HepG2 (cell line): Measurements from ENCODE around the gene TSSK6. TPM values are rescaled to one million over a fixed set of nuclear protein-coding genes. Genes with fewer than 3 reads are reported as not detected.

Experiments used
- AHDC1 ChIP-seq: sonication (generic); formaldehyde crosslinking; IDR thresholded peaks from 2 replicates; pipeline ENCODE4 v1.5.1; 2020; ENCODE audit warnings: mild to moderate bottlenecking, missing genetic modification reagents, borderline replicate concordance
- HMGXB3 ChIP-seq: sonication (generic); formaldehyde crosslinking; IDR thresholded peaks from 2 replicates; pipeline ENCODE4 v1.4.0; 2020; ENCODE audit warnings: missing genetic modification reagents, borderline replicate concordance
- PAF1 ChIP-seq: IDR thresholded peaks from 2 replicates; pipeline ENCODE4 v1.6.1; 2016; ENCODE audit warnings: missing genetic modification reagents, missing compliant biosample characterization
- STAT6 ChIP-seq: sonication (generic); formaldehyde crosslinking; IDR thresholded peaks from 2 replicates; pipeline ENCODE4 v1.4.0; 2020; ENCODE audit warnings: missing genetic modification reagents, mild to moderate bottlenecking, borderline replicate concordance
- SYNCRIP ChIP-seq: fragments of 200-400 bp; formaldehyde crosslinking; IDR thresholded peaks from 2 replicates; pipeline ENCODE4 v1.6.1; 2018; ENCODE audit warnings: mild to moderate bottlenecking, low read depth, low read length; ENCODE audit not compliant: insufficient read depth
- U2AF1 ChIP-seq: fragments of 200-400 bp; formaldehyde crosslinking; optimal IDR thresholded peaks from 2 replicates; pipeline ENCODE3; 2017; ENCODE audit warnings: mild to moderate bottlenecking, low read depth, low read length
- ZFY ChIP-seq: sonication (generic); formaldehyde crosslinking; IDR thresholded peaks from 2 replicates; pipeline ENCODE4 v1.4.0; 2020; ENCODE audit warnings: missing genetic modification reagents
- ZNF142 ChIP-seq: sonication (generic); formaldehyde crosslinking; IDR thresholded peaks from 2 replicates; pipeline ENCODE4 v1.4.0; 2020; ENCODE audit warnings: missing genetic modification reagents
- polyA plus RNA-seq, 8 experiments: library from polyadenylated mRNA; depleted of rRNA in 3 of 8; stranded (reverse) in 7 of 8; unstranded in 1 of 8; fragments of >200 nt; fragmentation: Illumina TruSeq in 4 of 8; extraction: Trizol in 4 of 8; gene quantifications; 2 replicates each; pipeline versions ENCODE4 v1.2.1 to v1.2.3, GENCODE V29; 2011 to 2016; ENCODE audit warnings: low read depth in 4 of 8, missing spikeins in 1 of 8, mixed read lengths in 1 of 8; ENCODE audit not compliant: insufficient read depth in 1 of 8
- total RNA-seq, 5 experiments: library from RNA; depleted of rRNA; stranded (reverse); fragments of >200 nt; fragmentation: Illumina TruSeq; extraction: Trizol; gene quantifications; 2 replicates each; pipeline ENCODE4 v1.2.3, GENCODE V29; 2016; ENCODE audit warnings: low read depth in 1 of 5

The TSSK6 gene
- total and polyA plus RNA-seq, 2 of the 13 experiments (the other 11 are each of a cell fraction or from before 2014, with no cell fraction given) = 0.71 to 1.2 TPM

GRCh38 chr19:19515642-19516519, 533 bp upstream of the TSSK6 start, which contains the start of gene NDUFA13 (continued):
- TF ChIP-seq ZFY (CRISPR knock-in tag) (peak; percentile 98), PAF1 (CRISPR knock-in tag) (no peak), STAT6 (CRISPR knock-in tag) (no peak), HMGXB3 (CRISPR knock-in tag) (peak; percentile 47; the same call in 1 of the 2 replicates), U2AF1 (no peak), ZNF142 (CRISPR knock-in tag) (peak; percentile 71; the same call in 1 of the 2 replicates), SYNCRIP (no peak), AHDC1 (no peak)
